K562 (cell line): Measurements from ENCODE around the gene SGPP2. TPM values are rescaled to one million over a fixed set of nuclear protein-coding genes. Genes with fewer than 3 reads are reported as not detected.

ENCODE experiments used
- AFF4 ChIP-seq: sonication (generic); formaldehyde crosslinking; IDR thresholded peaks from 2 replicates; pipeline ENCODE4 v1.8.0; 2023; ENCODE audit warnings: mild to moderate bottlenecking, missing genetic modification reagents
- PRDM10 ChIP-seq: fragments of 450-650 bp; IDR thresholded peaks from 2 replicates; pipeline ENCODE4 v1.6.1; 2018; ENCODE audit not compliant: partially characterized antibody
- TOE1 ChIP-seq, 2 experiments: fragments of 450-650 bp in 1 of 2; sonication (generic) in 1 of 2; formaldehyde crosslinking in 1 of 2; IDR thresholded peaks; 2 replicates each; pipeline versions ENCODE4 v1.7.1 to v1.8.0; 2016 to 2022; ENCODE audit warnings: borderline replicate concordance in 2 of 2, mild to moderate bottlenecking in 2 of 2, antibody characterized with exemption in 1 of 2, inconsistent platforms in 1 of 2, low read depth in 1 of 2, missing genetic modification reagents in 1 of 2, moderate library complexity in 1 of 2
- ZNF830 ChIP-seq: fragments of 250-450 bp; sonication (Bioruptor Pico); IDR thresholded peaks from 2 replicates; pipeline ENCODE4 v1.5.0; 2021; ENCODE audit warnings: mild to moderate bottlenecking
- polyA plus RNA-seq, 8 experiments: library from polyadenylated mRNA; depleted of rRNA in 4 of 8; stranded (reverse) in 5 of 8; unstranded in 3 of 8; fragments of >200 nt; fragmentation: Nextera tagmentation in 2 of 8; fragmentation: Illumina TruSeq in 1 of 8; extraction: Ambion mirVana in 2 of 8; extraction: Trizol in 1 of 8; gene quantifications; 2 replicates each; pipeline versions ENCODE4 v1.2.1 to v1.2.3, GENCODE V29; 2011 to 2014; ENCODE audit warnings: inconsistent platforms in 1 of 8, missing spikeins in 1 of 8
- total RNA-seq, 7 experiments: library from RNA; depleted of rRNA in 6 of 7; stranded (reverse); fragments of >200 nt in 6 of 7; fragmentation: Illumina TruSeq in 2 of 7; extraction: Trizol in 2 of 7; gene quantifications; 2 replicates each; pipeline versions ENCODE4 v1.2.1 to v1.2.3, GENCODE V29; 2011 to 2021; ENCODE audit warnings: low replicate concordance in 1 of 7
- TF ChIP-seq, protein P1 (sequence below), 2 experiments: fragments of 450-650 bp in 1 of 2; sonication (generic) in 1 of 2; formaldehyde crosslinking in 1 of 2; IDR thresholded peaks; 2 replicates each; pipeline versions ENCODE4 v1.7.1 to v1.9.0; 2016 to 2022; ENCODE audit warnings: inconsistent platforms in 1 of 2, mild to moderate bottlenecking in 1 of 2, missing genetic modification reagents in 1 of 2

SGPP2 gene
- total and polyA plus RNA-seq, 9 of the 15 experiments (the other 6 are each of a cell fraction or from before 2014, with no cell fraction given), result 0.01 to 0.04 TPM; not detected in 7

DNA sequence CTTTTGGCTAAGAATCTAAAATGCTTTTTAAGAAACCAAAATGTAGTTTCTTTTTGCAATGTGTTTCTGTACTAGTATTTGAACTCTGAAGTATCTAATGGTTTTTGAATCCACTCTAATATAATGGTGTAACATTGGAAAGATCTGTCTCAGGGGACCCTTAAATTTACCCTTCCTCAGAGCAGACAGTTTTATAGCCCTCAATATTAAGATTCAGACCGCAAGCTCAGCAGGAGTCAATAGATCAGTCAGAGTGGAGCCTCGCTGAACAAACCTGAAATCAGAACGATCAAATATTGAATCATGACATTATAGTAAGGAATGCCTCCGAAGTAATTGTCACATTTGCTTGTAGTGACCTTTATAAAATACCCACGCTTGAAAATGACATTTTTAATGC lies 18.3 kb downstream of the SGPP2 start (continued):
- TF ChIP-seq, protein P1, sequence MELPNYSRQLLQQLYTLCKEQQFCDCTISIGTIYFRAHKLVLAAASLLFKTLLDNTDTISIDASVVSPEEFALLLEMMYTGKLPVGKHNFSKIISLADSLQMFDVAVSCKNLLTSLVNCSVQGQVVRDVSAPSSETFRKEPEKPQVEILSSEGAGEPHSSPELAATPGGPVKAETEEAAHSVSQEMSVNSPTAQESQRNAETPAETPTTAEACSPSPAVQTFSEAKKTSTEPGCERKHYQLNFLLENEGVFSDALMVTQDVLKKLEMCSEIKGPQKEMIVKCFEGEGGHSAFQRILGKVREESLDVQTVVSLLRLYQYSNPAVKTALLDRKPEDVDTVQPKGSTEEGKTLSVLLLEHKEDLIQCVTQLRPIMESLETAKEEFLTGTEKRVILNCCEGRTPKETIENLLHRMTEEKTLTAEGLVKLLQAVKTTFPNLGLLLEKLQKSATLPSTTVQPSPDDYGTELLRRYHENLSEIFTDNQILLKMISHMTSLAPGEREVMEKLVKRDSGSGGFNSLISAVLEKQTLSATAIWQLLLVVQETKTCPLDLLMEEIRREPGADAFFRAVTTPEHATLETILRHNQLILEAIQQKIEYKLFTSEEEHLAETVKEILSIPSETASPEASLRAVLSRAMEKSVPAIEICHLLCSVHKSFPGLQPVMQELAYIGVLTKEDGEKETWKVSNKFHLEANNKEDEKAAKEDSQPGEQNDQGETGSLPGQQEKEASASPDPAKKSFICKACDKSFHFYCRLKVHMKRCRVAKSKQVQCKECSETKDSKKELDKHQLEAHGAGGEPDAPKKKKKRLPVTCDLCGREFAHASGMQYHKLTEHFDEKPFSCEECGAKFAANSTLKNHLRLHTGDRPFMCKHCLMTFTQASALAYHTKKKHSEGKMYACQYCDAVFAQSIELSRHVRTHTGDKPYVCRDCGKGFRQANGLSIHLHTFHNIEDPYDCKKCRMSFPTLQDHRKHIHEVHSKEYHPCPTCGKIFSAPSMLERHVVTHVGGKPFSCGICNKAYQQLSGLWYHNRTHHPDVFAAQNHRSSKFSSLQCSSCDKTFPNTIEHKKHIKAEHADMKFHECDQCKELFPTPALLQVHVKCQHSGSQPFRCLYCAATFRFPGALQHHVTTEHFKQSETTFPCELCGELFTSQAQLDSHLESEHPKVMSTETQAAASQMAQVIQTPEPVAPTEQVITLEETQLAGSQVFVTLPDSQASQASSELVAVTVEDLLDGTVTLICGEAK (IDR thresholded peaks at IDR 0.05), result no peak
- TF ChIP-seq, protein P1 (CRISPR knock-in tag; IDR thresholded peaks at IDR 0.05), result no peak
- TF ChIP-seq ZNF830 (CRISPR knock-in tag) (no peak), AFF4 (no peak), PRDM10 (no peak), TOE1 (IDR thresholded peaks at IDR 0.05; ENCODE audit: borderline replicate concordance) (no peak), TOE1 (CRISPR knock-in tag; IDR thresholded peaks at IDR 0.05; ENCODE audit: borderline replicate concordance, low read depth) (no peak)
